ENCODE measurements around the gene ERO1A.

ERO1A gene

GRCh38 chr14:52694761-52695480 lies 437 bp downstream of the ERO1A start:
- peak; percentile 41 to 58 for DNase-seq

GRCh38 chr14:52693532-52693931 lies 1.8 kb downstream of the ERO1A start:
- DNase-seq = no peak

- DNase-seq = no peak
Measured at GRCh38 chr14:52693036-52693435, 2.3 kb downstream of the ERO1A start.

- peak; percentile 44 to 67 for DNase-seq
Measured at GRCh38 chr14:52692248-52692962, 3.0 kb downstream of the ERO1A start.

DNA sequence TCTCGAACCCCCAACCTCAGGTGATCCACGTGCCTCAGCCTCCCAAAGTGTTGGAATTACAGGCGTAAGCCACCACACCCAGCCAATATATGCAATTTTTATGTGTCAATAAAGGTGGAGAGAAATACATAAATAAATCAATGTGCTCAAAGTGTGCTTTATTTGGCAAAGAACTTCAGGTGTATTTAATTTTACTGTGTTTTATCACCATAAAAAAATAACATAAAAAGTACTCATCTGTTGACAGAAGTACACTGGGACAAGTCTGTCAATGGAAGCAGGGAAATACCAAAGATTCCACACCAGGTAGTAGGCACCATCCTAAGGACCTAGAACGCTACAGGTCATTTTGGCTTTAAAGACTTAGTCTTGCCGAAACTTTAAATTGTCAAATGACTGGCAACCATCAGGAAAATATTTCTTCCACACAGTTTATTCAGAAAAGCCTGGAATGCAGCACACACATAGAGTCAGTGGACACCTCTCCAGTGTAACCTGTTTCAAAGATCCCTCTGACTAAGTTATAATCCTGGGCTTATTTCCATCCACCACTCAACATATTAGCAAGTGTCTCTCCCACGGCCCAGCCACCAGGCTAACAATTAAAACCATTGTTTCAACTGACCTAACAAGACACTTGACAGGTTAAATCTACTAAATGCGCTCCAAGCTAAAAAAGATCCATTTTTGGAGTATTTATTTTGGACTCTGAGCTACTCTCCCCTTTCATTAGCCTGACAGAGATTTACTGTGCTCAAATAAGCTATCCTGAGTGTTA lies 4.2 kb downstream of the ERO1A start:
- no peak for DNase-seq

- DNase-seq = no peak
Measured at GRCh38 chr14:52686176-52686575, 9.2 kb downstream of the ERO1A start.

- DNase-seq = no peak
Measured at GRCh38 chr14:52683985-52684520, 11.3 kb downstream of the ERO1A start.

GRCh38 chr14:52678591-52678990 lies 16.8 kb downstream of the ERO1A start:
- peak in 1 of 2 experiments; percentile 50 for DNase-seq

DNA sequence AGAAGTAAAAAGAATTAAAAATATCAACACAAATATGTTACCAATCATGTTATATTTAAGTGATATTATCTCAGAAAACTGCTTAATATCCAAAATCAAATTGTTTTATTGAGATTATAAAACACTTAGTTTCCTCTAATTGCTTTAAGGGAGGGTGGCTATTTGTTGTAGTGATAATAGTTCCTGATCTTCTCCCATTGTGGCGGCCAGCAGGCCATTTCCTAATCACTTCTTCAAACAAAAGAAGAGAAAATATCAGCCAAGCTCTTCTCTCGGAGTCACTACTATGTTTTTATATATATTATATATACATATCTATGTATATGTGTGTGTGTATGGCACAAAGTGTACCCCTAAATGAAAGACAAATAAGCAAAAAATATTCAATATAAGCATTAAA lies 31.5 kb downstream of the ERO1A start:
- DNase-seq = no peak

DNA sequence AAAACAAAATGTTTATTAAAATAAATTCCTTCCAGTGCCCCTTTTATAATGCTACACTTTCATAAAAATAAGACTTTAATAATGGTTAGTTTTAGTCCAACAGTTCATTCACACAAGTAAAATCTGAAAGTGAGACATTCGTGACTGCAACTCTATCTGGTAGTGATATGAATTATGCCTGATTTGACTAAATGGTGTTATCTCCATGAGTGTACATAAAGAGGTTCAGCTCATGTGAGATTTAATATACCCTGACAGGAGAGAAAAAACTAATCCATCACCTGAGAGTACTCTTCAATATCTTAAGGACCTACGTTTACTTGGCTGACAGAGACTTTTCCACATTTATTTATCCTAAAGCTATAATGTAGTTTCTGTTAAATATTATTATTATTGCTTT lies 34.0 kb downstream of the ERO1A start:
- DNase-seq = no peak

DNA sequence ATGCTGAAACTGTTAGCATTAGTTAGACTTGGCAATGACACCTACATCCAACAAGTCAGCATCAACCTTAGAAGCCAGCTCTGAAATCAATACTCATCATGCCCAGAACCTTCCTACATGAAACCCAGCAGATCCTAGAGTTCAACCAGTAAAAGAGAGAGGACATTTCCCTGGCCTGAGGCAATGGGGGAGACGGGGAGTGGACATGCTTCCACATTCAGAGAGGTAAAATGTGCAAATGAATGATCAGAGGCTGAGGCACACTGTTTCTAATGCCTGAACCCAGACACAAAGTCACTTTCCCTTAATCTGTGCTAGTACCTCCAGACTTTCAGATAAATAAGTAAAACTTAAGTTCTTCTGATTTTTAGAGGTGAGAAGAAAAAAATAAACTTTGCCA lies 34.5 kb downstream of the ERO1A start:
- no peak for DNase-seq

DNA sequence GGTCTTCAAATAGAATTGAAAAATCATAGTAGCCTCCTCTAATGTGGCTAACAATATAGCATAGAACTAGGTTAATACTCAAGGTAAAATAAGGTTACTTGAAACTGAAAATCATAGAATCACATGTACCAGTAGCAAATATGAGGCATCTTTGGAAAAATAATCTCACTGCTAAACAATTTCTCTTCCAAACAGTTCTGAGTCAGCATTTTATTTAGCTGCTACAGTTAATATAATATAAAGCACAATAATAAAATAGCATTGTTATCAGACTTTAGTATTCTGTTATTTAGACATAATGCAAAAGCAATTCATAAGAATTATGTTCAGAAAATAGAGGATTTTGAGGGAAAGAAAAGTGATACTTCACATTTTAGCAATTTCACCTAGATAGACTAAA lies 35.0 kb downstream of the ERO1A start:
- DNase-seq = no peak

DNA sequence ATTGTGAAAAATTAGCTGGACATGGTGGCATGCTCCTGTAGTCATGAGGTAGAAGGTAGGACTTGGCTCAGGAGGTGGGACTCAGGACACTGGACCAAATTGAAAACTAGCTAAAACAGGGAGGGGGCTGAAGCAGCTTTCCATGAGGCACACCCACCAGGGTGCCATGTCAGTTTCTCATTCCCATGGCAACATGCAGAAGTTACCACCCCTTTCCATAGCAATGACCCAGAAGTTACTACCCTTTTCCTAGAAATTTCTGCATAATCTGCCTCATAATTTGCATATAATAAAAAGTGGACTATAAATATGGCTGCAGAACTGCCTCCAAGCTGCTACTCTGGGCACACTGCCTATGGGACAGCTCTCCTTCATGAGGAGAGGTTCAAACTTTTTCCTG lies 38.5 kb downstream of the ERO1A start:
- DNase-seq = no peak

GRCh38 chr14:52650774-52651173 lies 44.6 kb downstream of the ERO1A start:
- no peak for DNase-seq

DNA sequence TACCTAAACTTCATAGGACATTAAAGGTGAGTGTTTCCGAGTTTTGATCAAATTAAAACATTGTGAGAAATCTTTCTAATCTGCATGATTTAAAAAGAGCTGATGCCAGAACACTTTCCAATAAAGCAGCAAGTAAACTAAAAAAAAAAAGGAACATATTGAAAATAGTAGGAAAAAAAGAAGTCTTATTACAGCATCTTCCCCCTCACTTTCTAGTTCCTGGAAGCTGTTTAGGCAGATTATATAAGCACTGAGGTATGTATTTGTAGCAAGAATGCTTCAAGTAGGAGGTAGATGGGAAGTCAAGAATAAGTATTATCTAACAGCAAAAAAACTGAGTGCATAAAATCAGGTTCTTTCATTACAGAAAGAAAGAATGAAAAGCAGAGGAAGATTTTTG lies 45.8 kb downstream of the ERO1A start:
- no peak for DNase-seq

GRCh38 chr14:52641745-52642144 lies 53.6 kb downstream of the ERO1A start:
- no peak for DNase-seq

DNA sequence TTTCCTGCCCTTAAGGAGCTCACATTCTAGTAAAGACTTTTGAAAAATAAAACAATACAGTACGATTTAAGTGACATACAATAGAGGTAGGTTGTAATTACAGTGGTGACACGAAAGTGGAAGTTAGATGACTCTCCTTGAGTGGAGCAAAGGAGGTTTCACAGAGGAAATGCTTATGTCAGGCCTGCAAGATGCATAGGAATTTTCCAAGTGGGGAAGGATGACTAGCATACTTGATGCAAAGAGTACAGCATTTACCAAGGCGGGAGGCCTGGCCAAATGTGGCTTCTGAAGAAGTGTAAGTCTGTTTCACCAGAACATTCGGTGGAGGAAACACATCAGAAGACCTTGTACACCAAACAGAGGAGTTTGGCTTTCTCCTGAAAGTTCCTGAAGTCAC lies 55.2 kb downstream of the ERO1A start:
- DNase-seq = peak in 1 of 2 experiments; percentile 2

DNA sequence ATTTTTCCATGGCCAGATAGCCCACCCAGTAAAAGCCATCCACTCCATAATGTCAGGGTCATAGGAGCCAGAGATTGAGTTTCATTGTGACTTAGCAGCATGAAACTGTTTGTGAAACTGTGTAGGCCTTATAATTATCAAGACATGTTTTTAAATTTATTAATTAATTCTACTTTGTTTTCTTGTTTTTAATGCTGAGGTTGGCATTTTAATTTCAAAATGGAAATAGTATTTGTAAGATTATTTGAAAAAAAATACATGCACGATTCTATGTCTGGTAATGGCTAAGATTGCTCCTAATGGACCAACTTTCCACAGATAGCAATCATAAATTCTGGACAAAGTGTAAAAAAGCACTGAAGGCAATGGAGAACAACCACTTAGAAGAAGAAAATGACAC lies 75.7 kb downstream of the ERO1A start:
- no peak for DNase-seq

DNA sequence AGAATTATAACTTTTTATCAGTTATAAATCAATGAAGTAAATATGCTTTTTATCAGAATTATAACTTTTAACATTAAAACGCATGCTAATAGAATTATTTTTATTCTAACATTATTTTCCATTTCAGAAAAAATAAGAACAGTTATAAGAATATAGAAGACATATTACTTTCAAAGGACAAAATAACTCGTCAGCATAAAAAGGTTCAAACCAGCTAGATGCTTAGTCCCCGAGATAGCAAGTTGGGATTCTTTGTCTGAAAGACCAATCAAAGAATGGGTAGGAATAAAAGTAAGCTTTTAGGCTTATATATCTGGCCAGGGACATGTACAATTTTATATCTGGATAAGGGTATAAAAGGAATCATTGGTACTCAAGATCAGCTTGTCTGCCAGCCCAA lies 76.8 kb downstream of the ERO1A start:
- no peak for DNase-seq

GRCh38 chr14:52610187-52610586 lies 85.2 kb downstream of the ERO1A start:
- no peak for DNase-seq

DNA sequence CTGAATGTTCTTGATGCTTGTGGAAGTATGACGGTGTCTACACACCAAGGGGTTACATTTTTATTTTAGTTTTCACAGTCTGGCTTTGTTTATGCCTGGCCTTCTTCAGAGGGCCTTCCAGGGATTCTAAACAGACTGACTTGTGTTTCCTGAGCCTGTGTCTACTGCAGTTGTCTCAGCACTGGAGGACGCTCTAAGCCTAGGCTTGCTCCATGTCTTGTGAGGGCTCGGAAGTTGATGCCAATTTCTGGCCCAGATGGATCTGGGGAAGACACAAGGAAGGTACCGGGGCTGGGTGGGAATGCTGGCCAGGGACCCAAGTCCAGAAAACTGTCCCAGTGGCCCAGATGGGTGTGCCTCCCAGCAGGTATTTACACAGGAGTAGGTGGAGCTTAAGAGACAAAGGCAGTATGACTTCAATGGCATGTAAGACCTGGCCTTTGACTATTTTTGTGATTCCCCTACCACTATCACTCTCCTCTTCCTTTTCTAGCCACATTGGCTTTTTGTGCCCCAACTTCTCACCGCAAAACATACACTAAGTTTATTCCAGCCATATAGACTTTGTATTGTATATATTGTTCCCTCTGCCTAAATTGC lies 85.8 kb downstream of the ERO1A start:
- DNase-seq = no peak

GRCh38 chr14:52607061-52607460 lies 88.3 kb downstream of the ERO1A start:
- no peak for DNase-seq

DNA sequence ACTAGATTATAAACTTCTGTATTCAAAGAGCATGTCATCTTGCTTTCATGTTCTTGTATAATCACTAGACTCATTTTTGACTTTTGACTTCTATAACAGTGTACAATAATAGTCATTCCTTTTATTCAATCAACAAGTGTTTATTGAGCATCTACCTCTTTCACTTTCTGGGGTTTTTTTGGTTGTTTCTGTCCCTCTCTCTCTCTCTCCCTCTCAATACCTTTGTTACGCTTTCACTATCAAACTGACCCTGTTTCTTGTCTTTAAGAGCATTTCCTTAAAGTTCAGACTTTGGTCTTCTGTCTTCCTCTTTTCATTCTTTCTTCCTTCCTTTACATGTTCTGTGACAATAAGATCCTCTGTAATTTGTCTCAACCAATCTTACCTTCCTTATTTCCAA lies 93.2 kb downstream of the ERO1A start:
- peak; percentile 4 to 8 for DNase-seq
